Activated CD4-positive, alpha-beta T cell treated with anti-CD3 and anti-CD28 coated beads, Interleukin-2, Interleukin-6, amounts not matched to agents 100 ng/mL and 50 ng/mL, durations not matched to agents 16 hours and 8 hours (primary cell): ENCODE data around the gene NR4A2.

Source experiments
- DNase-seq: peaks from one replicate; pipeline ENCODE4 v3.0.0-alpha.2; 2020

The NR4A2 gene

GRCh38 chr2:156339865-156340264 lies 7.3 kb upstream of the NR4A2 start:
- DNase-seq, result no peak

- no peak for DNase-seq
These were observed 6.8 kb upstream of the NR4A2 start for GRCh38 chr2:156339110-156339847.

- DNase-seq, result no peak
These were observed 6.1 kb upstream of the NR4A2 start for GRCh38 chr2:156338578-156338977.

- DNase-seq, result peak; percentile 75
These were observed 2.3 kb upstream of the NR4A2 start for GRCh38 chr2:156334496-156335478.

GRCh38 chr2:156333951-156334495 lies 1.5 kb upstream of the NR4A2 start:
- peak; percentile 74 for DNase-seq

DNA sequence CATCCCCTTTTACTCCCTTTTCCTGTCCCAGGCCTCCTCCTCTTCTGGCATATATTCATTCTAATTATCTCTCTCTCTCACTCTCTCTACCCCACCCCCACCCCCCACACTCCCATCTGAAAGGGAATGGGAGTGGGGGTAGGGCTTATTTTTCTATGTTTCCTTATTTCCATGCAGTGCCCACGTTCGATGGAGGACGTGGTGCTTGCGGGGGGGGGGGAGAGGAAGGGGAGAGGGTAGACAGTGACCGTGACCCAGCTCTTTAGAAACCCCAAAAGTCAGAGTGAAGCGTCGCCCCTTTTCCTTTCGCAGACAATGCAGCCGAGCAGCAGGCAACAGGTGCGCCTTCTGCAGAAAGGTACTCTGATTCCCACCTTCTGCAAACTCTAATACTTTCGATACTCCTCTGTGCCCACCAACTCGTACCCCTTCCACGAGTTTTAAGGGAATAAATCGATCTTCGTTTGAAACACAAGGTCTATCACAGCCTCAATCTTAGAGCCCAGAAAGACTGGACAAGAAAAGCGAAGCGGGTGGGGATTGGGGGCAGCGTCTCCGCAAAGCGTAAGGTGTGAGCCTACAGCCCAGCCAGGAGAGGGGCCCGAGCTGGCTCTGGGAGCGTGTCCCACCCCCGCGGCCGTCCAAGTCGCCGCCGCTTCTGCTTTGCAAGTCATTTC lies 891 bp upstream of the NR4A2 start:
- DNase-seq, result no peak

- peak; percentile 25 for DNase-seq
These were observed 312 bp downstream of the NR4A2 start for GRCh38 chr2:156332284-156332533.

DNA sequence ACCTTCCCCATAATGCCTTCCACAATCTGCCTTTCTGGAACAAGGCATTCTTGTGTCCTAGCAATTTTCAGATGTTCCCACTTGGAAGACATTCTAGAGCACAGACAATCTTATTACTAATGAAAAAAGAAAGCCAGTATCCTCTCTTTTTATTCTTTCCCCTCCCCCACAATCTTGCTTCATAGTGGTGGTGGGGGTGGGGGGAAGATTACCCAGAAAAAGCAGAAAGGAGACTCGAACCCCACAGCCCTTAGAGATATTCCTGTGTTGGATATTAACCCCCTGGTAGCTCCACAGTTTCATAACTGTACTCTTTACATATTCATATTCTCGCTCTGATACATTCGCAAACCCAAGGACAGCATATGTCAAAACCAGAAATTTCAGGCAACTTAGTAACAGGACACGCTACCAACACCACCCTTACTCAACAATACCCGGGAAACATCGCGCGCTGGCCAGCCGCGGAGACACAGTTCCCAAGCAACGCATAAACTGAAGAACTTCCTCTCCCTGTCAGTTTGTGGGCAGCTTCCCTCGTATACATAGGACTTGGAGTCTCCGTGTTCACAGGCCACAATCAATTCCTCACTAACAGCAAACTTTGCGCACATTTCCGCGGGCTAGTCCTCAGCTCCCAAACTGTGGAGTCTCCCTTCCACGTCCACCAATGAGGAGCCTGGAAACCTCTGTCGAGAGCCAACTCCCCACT lies 793 bp downstream of the NR4A2 start:
- DNase-seq, result peak; percentile 47

DNA sequence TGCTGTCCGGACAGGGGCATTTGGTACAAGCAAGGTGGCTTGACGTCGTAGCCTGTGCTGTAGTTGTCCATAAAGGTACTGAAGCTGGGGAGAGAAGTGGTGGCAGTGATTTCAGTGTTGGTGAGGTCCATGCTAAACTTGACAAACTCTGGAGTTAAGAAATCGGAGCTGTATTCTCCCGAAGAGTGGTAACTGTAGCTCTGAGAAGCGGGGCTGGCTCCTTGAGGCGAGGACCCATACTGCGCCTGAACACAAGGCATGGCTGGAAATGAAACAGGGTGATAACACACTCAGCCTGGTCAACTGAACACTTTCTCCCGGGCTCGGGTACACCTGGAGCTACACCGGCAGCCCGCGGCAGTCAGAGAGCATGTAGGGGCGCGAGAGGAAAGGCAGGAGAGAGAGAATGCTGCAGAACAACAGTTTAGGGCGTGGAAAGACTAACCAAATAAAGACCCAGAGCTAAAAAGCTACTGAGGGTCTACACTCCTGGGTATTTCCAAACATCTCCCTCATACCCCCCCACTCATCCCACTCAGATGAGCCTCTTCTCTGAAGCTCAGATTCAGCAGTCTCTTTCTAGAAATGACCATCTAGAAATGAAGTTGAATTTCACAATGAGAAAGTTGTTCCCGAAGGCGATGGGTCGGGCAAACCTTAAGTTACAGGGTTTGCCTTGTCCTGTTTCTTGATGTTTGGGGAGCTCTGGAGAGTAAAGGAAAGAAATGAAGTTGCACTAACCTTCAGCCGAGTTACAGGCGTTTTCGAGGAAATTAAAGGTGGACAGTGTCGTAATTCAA lies 2.4 kb downstream of the NR4A2 start:
- DNase-seq, result no peak

- no peak for DNase-seq
These were observed 3.2 kb downstream of the NR4A2 start for GRCh38 chr2:156329031-156329926.

DNA sequence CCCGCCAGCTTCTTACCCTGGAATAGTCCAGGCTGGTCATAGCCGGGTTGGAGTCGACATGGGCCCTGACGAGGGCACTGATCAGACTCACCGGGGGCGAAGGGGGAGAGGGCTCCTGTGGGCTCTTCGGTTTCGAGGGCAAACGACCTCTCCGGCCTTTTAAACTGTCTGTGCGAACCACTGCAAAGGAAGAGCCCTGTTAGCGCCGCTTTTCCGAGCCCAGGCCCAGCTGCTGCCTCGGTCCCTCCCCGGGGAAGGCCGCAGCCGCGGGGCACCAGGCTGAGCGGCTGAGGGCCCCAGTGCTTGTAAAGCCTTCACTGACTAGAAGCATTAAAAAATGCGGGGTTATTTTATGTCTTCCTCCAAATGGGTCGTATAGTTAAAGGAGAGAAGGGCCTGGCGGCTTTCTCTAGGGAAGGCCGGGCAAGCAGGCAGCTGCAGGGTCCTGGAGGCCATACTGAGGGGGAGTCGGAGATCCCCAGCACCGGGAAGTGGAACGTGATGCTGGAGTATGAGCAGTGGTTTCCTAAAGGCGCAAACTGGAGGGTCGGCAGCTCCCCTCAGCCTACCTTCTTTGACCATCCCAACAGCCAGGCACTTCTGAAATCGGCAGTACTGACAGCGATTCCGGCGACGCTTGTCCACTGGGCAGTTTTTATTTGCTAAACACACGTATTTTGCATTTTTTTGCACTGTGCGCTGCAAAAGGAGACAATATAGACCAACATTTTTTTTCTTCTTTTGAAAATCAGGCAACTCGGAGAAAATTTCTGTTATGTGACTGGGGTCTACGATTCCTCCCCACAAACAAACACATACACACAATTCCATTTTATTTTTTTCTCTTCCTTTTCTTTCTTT lies 4.5 kb downstream of the NR4A2 start:
- DNase-seq, result no peak

DNA sequence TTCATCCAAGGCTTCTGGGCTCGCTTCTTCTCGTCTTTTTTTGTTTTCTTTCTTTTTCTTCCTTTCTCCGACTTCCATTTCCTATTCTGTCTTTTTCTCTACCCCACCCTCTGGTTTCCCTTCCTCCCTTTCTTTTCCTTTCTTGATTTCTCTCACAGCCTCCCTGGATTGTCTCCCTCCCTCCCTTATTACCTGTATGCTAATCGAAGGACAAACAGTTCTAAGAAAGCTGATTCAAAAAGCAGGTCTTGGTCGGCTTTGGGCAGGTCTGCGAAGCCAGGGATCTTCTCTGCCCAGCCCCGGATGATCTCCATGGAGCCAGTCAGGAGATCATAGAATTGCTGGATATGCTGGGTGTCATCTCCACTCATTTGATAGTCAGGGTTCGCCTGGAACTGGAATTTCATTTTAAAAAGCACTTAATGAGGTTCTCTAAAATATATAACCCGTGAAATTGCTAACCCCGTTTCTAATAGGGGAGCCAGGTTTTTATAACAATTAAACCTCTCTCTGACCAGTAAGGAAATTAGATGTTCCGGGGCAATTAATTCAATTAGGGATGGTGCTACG lies 5.9 kb downstream of the NR4A2 start:
- DNase-seq, result no peak

DNA sequence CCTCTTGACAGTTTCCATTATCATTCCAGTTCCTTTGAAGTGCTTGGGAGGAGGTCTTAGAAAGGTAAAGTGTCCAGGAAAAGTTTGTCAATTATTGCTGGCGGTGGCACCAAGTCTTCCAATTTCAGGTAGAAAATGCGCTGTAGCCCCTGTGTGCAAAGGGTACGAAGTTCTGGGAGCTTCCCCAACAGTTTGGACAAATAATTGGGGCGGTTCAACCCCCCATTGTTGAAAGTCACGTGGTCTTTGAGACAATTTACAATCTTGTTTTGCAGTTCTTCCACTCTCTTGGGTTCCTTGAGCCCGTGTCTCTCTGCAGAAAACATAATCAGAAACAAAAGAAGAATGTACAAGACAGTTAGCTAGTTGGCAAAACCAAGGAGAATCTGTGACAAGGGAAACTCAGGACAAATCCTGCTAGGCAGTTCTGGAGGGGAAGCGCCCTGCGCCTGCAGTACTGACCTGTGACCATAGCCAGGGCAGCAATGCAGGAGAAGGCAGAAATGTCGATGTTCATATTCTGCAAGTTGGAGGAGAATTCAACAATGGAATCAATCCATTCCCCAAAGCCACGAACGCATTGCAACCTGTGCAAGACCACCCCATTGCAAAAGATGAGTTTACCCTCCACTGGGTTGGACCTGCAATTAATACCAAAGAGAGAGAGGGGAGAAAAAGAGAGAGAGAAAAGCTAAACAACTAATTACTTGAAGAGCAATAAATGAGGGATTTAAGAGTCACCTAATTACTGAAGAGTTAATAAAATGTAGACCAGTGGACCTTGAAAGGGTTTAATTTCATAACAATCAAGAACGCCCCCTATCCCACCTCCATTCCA lies 6.6 kb downstream of the NR4A2 start:
- no peak for DNase-seq

DNA sequence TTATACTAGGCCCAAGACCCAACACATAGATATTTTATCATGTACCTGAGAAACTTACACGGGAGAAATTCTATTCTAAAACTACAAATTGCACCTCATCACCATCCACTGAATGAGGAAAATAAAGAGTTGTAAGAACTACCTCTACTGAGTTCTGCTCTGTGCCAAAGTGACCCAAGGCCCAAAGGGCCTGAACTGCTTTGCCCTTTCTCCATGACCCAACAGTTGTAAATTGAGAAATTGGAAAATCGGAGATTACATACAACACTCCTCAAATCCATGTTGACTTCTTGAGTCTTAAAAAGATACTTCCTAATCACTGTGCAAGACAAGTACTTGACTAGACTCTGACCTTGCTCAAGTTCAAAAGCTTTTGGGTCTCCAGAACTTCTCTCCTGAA lies 8.8 kb downstream of the NR4A2 start:
- DNase-seq, result no peak

DNA sequence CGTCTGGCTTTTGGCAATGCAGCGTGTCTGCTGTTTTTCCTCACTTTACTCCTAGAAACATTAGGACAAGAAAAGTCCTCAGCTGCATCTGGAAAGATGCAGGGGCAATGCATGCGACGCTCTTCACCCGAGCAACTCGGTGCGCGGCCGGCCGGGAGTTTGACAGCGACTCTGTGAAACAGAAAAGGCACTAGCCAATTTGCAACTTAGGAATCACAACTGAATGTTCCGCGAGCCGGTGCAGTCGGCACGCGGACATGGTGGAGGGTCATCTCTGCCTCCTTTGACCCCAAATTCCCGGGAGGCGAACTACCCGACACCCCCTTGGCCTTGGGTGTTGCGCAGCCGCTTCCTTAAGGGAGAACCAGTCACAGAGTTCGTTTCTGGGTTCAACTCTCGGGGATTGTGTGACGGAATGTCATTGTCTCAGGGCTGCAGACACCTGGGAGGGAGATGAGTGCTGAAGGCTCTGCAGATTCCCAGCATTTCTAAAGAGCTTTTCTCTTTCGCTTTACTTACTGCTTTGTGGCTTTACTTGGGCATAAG lies 9.8 kb downstream of the NR4A2 start:
- DNase-seq, result no peak

GRCh38 chr2:156322051-156322685 lies 10.4 kb downstream of the NR4A2 start:
- no peak for DNase-seq

GRCh38 chr2:156321243-156321904 lies 11.1 kb downstream of the NR4A2 start:
- peak; percentile 35 for DNase-seq
